Measurements from ENCODE around the gene CDC7.

- TF ChIP-seq CTCF (IDR thresholded peaks at IDR 0.05) (no peak), POLR2A (IDR thresholded peaks at IDR 0.05; ENCODE audit: low read depth) (no peak), POLR2AphosphoS5 (IDR thresholded peaks at IDR 0.05) (no peak)
Measured at GRCh38 chr1:91501523-91501851, 836 bp downstream of the CDC7 start.

Data from esophagus muscularis mucosa (tissue), 3 donors.